MCF 10A (cell line): Measurements from ENCODE around the gene PBX3. TPM values are rescaled to one million over a fixed set of nuclear protein-coding genes. Genes with fewer than 3 reads are reported as not detected.

Experiments used
- BruUV-seq: library from RNA; stranded (reverse); fragments of 400-500 nt; replicated peaks from 2 replicates; lab custom pipeline; 2021; lab: Mats Ljungman, UMichigan
- CTCF ChIA-PET: fragments of 300-600 bp; sonication (Branson Sonifier 250); formaldehyde crosslinking; extraction: SDS; loops from one replicate; lab custom pipeline; 2021; ENCODE audit warnings: antibody characterized with exemption, inconsistent platforms; lab: Yijun Ruan, JAX
- POLR2A ChIA-PET: fragments of 300-600, 350-650 bp; sonication (Branson Sonifier 250); formaldehyde crosslinking; extraction: SDS; loops from one replicate; lab custom pipeline; 2020; ENCODE audit warnings: antibody characterized with exemption, inconsistent platforms; lab: Yijun Ruan, JAX
- DNase-seq: peaks from one replicate; pipeline ENCODE4 v3.0.0-alpha.2; 2018; ENCODE audit not compliant: unreplicated experiment
- H3K27ac Mint-ChIP-seq: one replicate; pipeline ENCODE4 v1.8.0; 2022; ENCODE audit warnings: mild to moderate bottlenecking, low read depth, mixed read lengths; ENCODE audit not compliant: unreplicated experiment
- H3K27me3 Mint-ChIP-seq: one replicate; pipeline ENCODE4 v1.8.0; 2022; ENCODE audit warnings: mixed read lengths; ENCODE audit not compliant: insufficient read depth, unreplicated experiment
- H3K36me3 Mint-ChIP-seq: one replicate; pipeline ENCODE4 v1.8.0; 2022; ENCODE audit warnings: mild to moderate bottlenecking, moderate library complexity, mixed read lengths; ENCODE audit not compliant: insufficient read depth, unreplicated experiment
- H3K4me1 Mint-ChIP-seq: one replicate; pipeline ENCODE4 v1.8.0; 2022; ENCODE audit warnings: mixed read lengths; ENCODE audit not compliant: insufficient read depth, unreplicated experiment
- H3K4me3 Mint-ChIP-seq: one replicate; pipeline ENCODE4 v1.8.0; 2022; ENCODE audit warnings: mild to moderate bottlenecking, moderate library complexity, mixed read lengths; ENCODE audit not compliant: unreplicated experiment
- H3K9me3 Mint-ChIP-seq: one replicate; pipeline ENCODE4 v1.8.0; 2022; ENCODE audit warnings: mixed read lengths; ENCODE audit not compliant: unreplicated experiment
- intact Hi-C: fragments of 100-400 bp; cut with micrococcal nuclease; formaldehyde crosslinking; loops from 2 replicates; pipeline ENCODE4 v1.14.1; 2022
- total RNA-seq: library from RNA; stranded (reverse); gene quantifications from 2 replicates; pipeline ENCODE4 v1.2.3, GENCODE V29; 2022
- TF ChIP-seq, protein P1 (sequence below): fragments of 200-600 bp; IDR thresholded peaks from one replicate; pipeline ENCODE4 v1.8.0; 2022; ENCODE audit warnings: antibody characterized with exemption, mild to moderate bottlenecking; ENCODE audit not compliant: unreplicated experiment

PBX3 gene
- total RNA-seq, 1 experiment from 2014 or later: 17.5 TPM

DNA sequence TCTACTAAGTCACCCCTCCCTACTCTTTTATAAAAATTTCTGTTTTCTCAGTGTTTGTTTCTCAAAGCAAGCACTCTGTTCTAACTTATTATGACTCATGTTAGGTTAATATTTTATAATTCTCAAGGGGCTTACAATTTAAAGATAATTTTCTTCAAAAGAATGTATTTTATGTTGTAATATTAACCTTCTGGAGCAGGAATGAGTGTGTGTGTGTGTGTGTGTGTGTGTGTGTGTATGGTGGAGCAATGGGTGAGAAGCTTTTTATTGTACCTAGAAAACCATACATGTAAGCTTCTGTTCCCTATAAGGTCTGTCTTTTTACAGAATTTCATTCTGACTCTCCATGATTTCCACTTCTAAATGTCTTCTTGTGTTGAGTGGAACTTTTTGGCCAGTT, 63.0 kb downstream of the PBX3 start:
- no peak overlapping the region for H3K4me3 Mint-ChIP-seq
- H3K36me3 Mint-ChIP-seq: no peaks in the 10 kb centered on the region
- DNase-seq: no peak
- H3K27ac Mint-ChIP-seq: no peak overlapping the region
- intact Hi-C loops: no loop called here
- no peaks in the 10 kb centered on the region for H3K9me3 Mint-ChIP-seq
- CTCF ChIA-PET: no interaction called here
- BruUV-seq: no TSS peak
- POLR2A ChIA-PET: interaction anchor here (0.5 to 0.6 kb wide), 3 partner anchors 9 to 55 kb away, joined by 3 read pairs; no protein-coding TSS in a partner anchor
- H3K4me1 Mint-ChIP-seq: no peaks in the 10 kb centered on the region
- no peaks in the 10 kb centered on the region for H3K27me3 Mint-ChIP-seq
- TF ChIP-seq, protein P1, sequence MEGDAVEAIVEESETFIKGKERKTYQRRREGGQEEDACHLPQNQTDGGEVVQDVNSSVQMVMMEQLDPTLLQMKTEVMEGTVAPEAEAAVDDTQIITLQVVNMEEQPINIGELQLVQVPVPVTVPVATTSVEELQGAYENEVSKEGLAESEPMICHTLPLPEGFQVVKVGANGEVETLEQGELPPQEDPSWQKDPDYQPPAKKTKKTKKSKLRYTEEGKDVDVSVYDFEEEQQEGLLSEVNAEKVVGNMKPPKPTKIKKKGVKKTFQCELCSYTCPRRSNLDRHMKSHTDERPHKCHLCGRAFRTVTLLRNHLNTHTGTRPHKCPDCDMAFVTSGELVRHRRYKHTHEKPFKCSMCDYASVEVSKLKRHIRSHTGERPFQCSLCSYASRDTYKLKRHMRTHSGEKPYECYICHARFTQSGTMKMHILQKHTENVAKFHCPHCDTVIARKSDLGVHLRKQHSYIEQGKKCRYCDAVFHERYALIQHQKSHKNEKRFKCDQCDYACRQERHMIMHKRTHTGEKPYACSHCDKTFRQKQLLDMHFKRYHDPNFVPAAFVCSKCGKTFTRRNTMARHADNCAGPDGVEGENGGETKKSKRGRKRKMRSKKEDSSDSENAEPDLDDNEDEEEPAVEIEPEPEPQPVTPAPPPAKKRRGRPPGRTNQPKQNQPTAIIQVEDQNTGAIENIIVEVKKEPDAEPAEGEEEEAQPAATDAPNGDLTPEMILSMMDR: no peak

DNA sequence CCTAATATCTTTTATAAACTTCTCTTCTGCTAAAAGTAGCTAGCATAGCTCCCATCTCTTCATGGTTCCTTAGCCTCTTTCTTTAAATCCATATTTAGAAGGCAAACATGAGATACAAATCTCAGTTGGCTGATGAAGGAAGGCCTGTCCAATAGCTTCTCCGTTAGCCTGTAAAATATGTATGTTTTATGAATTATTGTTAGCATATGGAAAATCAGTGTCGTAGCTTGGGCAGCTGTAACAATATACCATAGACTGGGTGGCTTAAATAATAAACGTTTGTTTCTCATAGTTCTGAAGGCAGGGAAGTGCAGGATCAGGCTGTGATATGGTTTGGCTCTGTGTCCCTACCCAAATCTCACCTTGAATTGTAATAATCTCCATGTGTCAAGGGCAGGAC, 63.8 kb downstream of the PBX3 start:
- POLR2A ChIA-PET: no interaction called here
- BruUV-seq: no TSS peak
- no peaks in the 10 kb centered on the region for H3K36me3 Mint-ChIP-seq

DNA sequence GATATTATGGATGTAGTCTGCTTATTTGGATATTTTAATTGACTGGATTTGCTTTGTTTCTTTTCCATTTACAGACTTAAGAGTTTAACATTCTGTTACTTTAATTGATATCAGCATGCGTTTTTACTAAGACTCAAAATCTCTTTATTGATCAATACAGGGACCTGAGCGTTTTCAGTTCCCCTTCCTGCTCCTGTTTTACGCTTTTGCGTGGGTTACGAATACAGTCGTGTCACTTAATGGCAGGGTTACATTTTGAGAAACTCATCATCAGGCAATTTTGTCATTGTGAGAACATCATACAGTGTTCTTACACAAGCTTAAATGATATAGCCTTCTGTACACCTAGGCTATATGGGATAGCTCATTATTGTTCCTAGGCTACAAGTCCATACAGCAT, 65.2 kb downstream of the PBX3 start:
- Mint-ChIP-seq H3K9me3 (no peaks in the 10 kb centered on the region), H3K4me1 (no peaks in the 10 kb centered on the region), H3K27ac (no peak overlapping the region), H3K4me3 (no peak overlapping the region), H3K36me3 (no peaks in the 10 kb centered on the region), H3K27me3 (no peaks in the 10 kb centered on the region)
- BruUV-seq: no TSS peak
- intact Hi-C loops: no loop called here
- no peak for DNase-seq
- CTCF ChIA-PET: interaction anchor here (0.6 to 0.9 kb wide), 2 partner anchors 42 to 359 kb away, joined by 3 to 5 read pairs; no protein-coding TSS in a partner anchor
- POLR2A ChIA-PET: interaction anchor here (0.6 to 1.1 kb wide), 3 partner anchors 9 to 105 kb away, joined by 3 read pairs; partner anchors contain the start of gene MAPKAP1
- TF ChIP-seq, protein P1: no peak

More for the DNA sequence above, 63.8 kb downstream of the PBX3 start:
- no peak overlapping the region for H3K27ac Mint-ChIP-seq
- H3K27me3 Mint-ChIP-seq: no peaks in the 10 kb centered on the region
- no peak overlapping the region for H3K4me3 Mint-ChIP-seq
- intact Hi-C loops: no loop called here
- H3K9me3 Mint-ChIP-seq: no peaks in the 10 kb centered on the region
- TF ChIP-seq, protein P1: no peak
- H3K4me1 Mint-ChIP-seq: no peaks in the 10 kb centered on the region
- CTCF ChIA-PET: interaction anchor here (0.5 kb wide), 1 partner anchor 238 kb away, joined by 3 read pairs; no protein-coding TSS in a partner anchor
- no peak for DNase-seq

DNA sequence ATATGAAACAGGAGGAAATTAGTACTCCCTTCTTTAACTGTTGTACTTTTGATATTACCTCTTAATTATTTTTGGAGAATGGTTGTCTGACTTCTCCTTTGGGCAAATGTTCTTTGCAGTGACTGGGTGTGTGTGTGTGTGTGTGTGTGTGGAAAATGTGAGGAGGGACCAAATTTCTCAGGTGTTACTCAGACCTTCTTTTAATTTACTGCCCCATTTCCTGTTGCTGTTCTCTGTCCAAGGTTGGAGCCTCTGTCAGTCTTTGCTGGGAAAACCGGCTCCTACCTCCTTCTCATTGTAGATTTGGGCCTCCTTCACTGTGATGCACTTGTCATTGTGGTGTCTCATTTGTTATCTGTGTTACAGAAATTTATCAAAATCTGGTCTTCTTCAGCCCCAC, 68.4 kb downstream of the PBX3 start:
- TF ChIP-seq, protein P1: no peak
- Mint-ChIP-seq H3K27ac (no peak overlapping the region), H3K36me3 (no peaks in the 10 kb centered on the region), H3K4me1 (peaks cover 4% of the 10 kb centered on the region), H3K4me3 (no peak overlapping the region), H3K9me3 (no peaks in the 10 kb centered on the region), H3K27me3 (no peaks in the 10 kb centered on the region)
- no TSS peak for BruUV-seq
- DNase-seq: peak; percentile 42
- intact Hi-C loops: no loop called here
- POLR2A ChIA-PET: no interaction called here
- CTCF ChIA-PET: interaction anchor here (0.7 kb wide), 1 partner anchor 100 kb away, joined by 4 read pairs; no protein-coding TSS in a partner anchor
